Lung (tissue), 12 donors: Measurements from ENCODE around the gene RPS6KA2. TPM values are rescaled to one million over a fixed set of nuclear protein-coding genes. Genes with fewer than 3 reads are reported as not detected.

ENCODE experiments used
- ATAC-seq: fragments of 200-7000 bp; cut with Tn5 transposase; one replicate; pipeline ENCODE4 v1.9.1; 2020; ENCODE audit warnings: moderate number of reproducible peaks; ENCODE audit not compliant: insufficient read depth, low FRiP score
- DNase-seq, 3 donors: peaks; one replicate each; pipeline ENCODE4 v3.0.0-alpha.2; 2013 to 2017
- H3K27ac ChIP-seq, 2 donors: one replicate each; pipeline ENCODE4 v1.5.1; 2013; ENCODE audit warnings: mild to moderate bottlenecking in 2 of 2, moderate library complexity in 2 of 2, control low read depth in 1 of 2, inconsistent platforms in 1 of 2, low read depth in 1 of 2, low read length in 1 of 2
- H3K27me3 ChIP-seq, 3 donors: one replicate each; pipeline ENCODE4 v1.5.1; 2013; ENCODE audit warnings: low read length in 2 of 3; ENCODE audit not compliant: control insufficient read depth in 3 of 3, insufficient read depth in 3 of 3
- H3K36me3 ChIP-seq, 4 donors: one replicate each; pipeline ENCODE4 v1.5.1; 2013; ENCODE audit warnings: low read length in 4 of 4, mild to moderate bottlenecking in 1 of 4, moderate library complexity in 1 of 4; ENCODE audit not compliant: control insufficient read depth in 4 of 4, insufficient read depth in 4 of 4
- H3K4me1 ChIP-seq, 5 donors: one replicate each; pipeline ENCODE4 v1.5.1; 2013; ENCODE audit warnings: low read length in 5 of 5, mild to moderate bottlenecking in 2 of 5, moderate library complexity in 1 of 5; ENCODE audit not compliant: control insufficient read depth in 5 of 5, insufficient read depth in 5 of 5
- H3K4me3 ChIP-seq: one replicate; pipeline ENCODE4 v1.5.1; 2013; ENCODE audit warnings: mild to moderate bottlenecking, control low read depth, moderate library complexity
- H3K9ac ChIP-seq, 2 donors: one replicate each; pipeline ENCODE4 v1.5.1; 2013; ENCODE audit warnings: low read length in 2 of 2, control low read depth in 1 of 2; ENCODE audit not compliant: insufficient read depth in 1 of 2
- H3K9me3 ChIP-seq, 4 donors: one replicate each; pipeline ENCODE4 v1.5.1; 2013; ENCODE audit warnings: low read length in 3 of 4, mild to moderate bottlenecking in 1 of 4, moderate library complexity in 1 of 4; ENCODE audit not compliant: control insufficient read depth in 4 of 4, insufficient read depth in 3 of 4
- WGBS, 2 donors: extraction: QIAGEN DNeasy Blood & Tissue Kit; methylation state at CpG; one replicate each; pipeline ENCODE4 v1.1.7; 2013; 5-methylcytosine and 5-hydroxymethylcytosine counted together
- polyA plus RNA-seq, 2 donors: library from polyadenylated mRNA; stranded (reverse); fragments of 200-250 nt; gene quantifications; one replicate each; pipeline ENCODE4 v1.2.1, GENCODE V29; 2013
- total RNA-seq, 2 donors: library from RNA; depleted of rRNA in 1 of 2; stranded (reverse); fragments of >200 nt in 1 of 2; gene quantifications; one replicate each; pipeline ENCODE4 v1.2.1, GENCODE V29; 2014 to 2021
- TF ChIP-seq, protein P1 (sequence below): IDR thresholded peaks from 2 replicates; pipeline ENCODE4 v1.5.1; 2012; ENCODE audit warnings: mild to moderate bottlenecking; ENCODE audit errors: control extremely low read depth, extremely low read depth
- donor health status: control.
- donor health status: control.
- donor health status: Bipolar disorder and iron deficiency.
- donor health status: healthy.
- donor health status: DM: yes; HTN: yes; CAD: no.

The RPS6KA2 gene
- total and polyA plus RNA-seq, 4 donors, result 61.9 to 185 (median 105) TPM

DNA sequence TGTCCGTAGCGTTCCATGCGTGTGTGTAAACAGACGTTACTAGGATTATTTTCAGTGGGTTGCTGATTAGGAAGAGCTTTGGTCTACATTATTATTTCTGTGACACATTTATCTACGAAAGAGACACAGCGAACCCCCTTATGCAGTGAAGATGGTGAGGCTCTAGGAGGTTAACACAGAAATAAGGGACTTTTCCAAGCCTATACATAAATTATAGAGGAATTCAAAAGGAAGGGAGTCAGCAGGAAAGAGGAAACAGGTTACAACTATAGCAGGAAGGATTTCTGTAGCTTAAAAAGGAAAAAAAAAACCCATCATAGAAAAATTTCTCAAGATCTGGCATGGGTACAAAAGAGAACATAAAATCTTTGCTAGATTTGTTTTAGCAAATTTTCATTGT is 12.9 kb upstream of the RPS6KA2 start:
- no peak overlapping the region for H3K4me3 ChIP-seq

DNA sequence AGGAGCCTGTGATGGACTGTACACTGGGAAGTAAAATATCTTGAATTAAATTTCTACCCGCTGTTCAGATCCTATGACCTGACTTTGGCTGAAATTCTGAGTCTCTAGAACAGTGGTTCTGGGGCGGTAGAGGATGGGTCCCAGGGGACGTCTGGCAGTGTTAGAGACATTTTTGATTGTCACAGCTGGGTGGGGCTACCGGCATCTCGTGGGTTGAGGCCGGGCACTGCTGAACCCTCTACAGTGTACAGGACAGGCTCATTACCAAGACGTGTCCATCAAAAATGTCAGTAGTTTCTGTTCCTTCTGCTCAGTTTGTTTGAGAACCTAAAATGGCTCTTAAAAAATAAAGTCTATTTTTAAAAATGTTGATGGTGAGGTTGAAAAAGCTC is 11.5 kb upstream of the RPS6KA2 start:
- DNase-seq (no peak), ATAC-seq (no peak)
- 85 to 88% methylated on average over 7 of the region's 7 CpGs for WGBS, 2 donors
- H3K4me3 ChIP-seq, result no peak overlapping the region
- H3K27me3 ChIP-seq, result no peaks in the 10 kb centered on the region
- no peaks in the 10 kb centered on the region for H3K36me3 ChIP-seq
- H3K27ac ChIP-seq, result no peak overlapping the region
- peaks cover 0 to 31% (median 9%) of the 10 kb centered on the region in 5 donors for H3K4me1 ChIP-seq
- no peaks in the 10 kb centered on the region for H3K9me3 ChIP-seq
- TF ChIP-seq, protein P1, sequence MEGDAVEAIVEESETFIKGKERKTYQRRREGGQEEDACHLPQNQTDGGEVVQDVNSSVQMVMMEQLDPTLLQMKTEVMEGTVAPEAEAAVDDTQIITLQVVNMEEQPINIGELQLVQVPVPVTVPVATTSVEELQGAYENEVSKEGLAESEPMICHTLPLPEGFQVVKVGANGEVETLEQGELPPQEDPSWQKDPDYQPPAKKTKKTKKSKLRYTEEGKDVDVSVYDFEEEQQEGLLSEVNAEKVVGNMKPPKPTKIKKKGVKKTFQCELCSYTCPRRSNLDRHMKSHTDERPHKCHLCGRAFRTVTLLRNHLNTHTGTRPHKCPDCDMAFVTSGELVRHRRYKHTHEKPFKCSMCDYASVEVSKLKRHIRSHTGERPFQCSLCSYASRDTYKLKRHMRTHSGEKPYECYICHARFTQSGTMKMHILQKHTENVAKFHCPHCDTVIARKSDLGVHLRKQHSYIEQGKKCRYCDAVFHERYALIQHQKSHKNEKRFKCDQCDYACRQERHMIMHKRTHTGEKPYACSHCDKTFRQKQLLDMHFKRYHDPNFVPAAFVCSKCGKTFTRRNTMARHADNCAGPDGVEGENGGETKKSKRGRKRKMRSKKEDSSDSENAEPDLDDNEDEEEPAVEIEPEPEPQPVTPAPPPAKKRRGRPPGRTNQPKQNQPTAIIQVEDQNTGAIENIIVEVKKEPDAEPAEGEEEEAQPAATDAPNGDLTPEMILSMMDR, result no peak
- no peak overlapping the region for H3K9ac ChIP-seq

More for the DNA sequence above, 12.9 kb upstream of the RPS6KA2 start:
- ATAC-seq (no peak), DNase-seq (no peak)
- H3K4me1 ChIP-seq, result peaks cover 0 to 25% (median 9%) of the 10 kb centered on the region in 5 donors
- H3K27me3 ChIP-seq, result no peaks in the 10 kb centered on the region
- TF ChIP-seq, protein P1, result no peak
- 71 to 80% methylated on average over 6 of the region's 6 CpGs for WGBS, 2 donors
- H3K9ac ChIP-seq, result no peak overlapping the region
- no peaks in the 10 kb centered on the region for H3K36me3 ChIP-seq
- peak overlapping the region; percentile 45 to 65 for H3K27ac ChIP-seq
- peaks cover 0 to 2% (median 0%) of the 10 kb centered on the region in 4 donors for H3K9me3 ChIP-seq

DNA sequence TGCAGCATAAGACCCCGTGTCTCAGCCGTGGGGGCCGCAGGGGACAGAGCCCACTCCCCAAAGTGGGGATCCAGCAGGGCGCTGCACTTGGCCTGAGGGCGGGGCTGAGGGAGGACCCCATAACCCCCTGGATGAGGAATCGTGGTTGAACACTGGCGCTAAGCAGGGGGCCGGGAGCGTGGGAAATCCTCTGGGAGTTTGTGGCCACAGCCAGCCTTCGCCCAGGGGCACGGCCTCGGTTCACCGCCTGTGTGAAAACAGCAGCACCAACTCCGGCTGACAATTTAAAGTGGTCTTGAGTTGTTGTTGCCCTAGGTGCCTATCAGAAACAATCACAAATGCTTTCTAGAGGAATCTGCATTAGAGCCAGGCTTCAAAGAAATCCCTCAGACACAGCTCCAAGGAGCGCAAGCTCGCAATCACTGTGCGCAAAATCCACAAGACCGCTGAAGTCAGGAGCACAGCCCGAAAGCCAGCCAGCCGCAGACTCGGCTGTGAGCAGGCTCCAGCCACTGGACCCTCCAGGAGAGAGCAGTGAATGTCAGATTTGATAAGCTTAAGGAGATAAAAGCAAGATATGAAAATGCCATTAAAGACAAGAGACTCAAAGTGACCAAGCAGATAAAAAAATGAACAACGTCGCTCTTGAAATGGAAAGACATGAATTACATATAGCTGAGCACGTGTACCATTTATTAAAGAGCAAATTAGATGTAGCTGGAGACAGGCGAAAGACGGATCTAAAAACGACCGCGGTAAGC is 10.9 kb upstream of the RPS6KA2 start:
- WGBS, 2 donors, result 92 to 96% methylated on average over 29 of the region's 29 CpGs
- H3K9me3 ChIP-seq, result no peaks in the 10 kb centered on the region
- TF ChIP-seq, protein P1, result no peak
- H3K9ac ChIP-seq, result no peak overlapping the region
- peaks cover 0 to 31% (median 9%) of the 10 kb centered on the region in 5 donors for H3K4me1 ChIP-seq
- no peaks in the 10 kb centered on the region for H3K36me3 ChIP-seq
- no peak overlapping the region for H3K4me3 ChIP-seq
- DNase-seq, result no peak
- ATAC-seq, result no peak
- H3K27me3 ChIP-seq, result no peaks in the 10 kb centered on the region
- H3K27ac ChIP-seq, result no peak overlapping the region
